Activated CD4-positive, CD25-positive, alpha-beta regulatory T cell treated with anti-CD3 and anti-CD28 coated beads, Interleukin-2, amount 50 U/mL, for 24 hours (primary cell): Measurements from ENCODE around the gene RRAGD.

Experiments used
- ATAC-seq, 2 donors: fragments of 150-1000 bp; cut with Tn5 transposase; one replicate each; pipeline ENCODE4 v1.10.0; 2021; ENCODE audit warnings: mild to moderate bottlenecking in 1 of 2, moderate library complexity in 1 of 2

The RRAGD gene

GRCh38 chr6:89371849-89372505 is 40.1 kb downstream of the RRAGD start:
- ATAC-seq, result peak; percentile 76 to 84

GRCh38 chr6:89368999-89369398 is 43.1 kb downstream of the RRAGD start:
- ATAC-seq, result no peak

GRCh38 chr6:89368107-89368506 is 44.0 kb downstream of the RRAGD start:
- no peak for ATAC-seq

- no peak for ATAC-seq
Measured at GRCh38 chr6:89364586-89364985, 47.5 kb downstream of the RRAGD start.

- ATAC-seq, result no peak
Measured at GRCh38 chr6:89361171-89361570, 50.9 kb downstream of the RRAGD start.

- ATAC-seq, result peak; percentile 79 to 89
Measured at GRCh38 chr6:89360415-89360999, 51.6 kb downstream of the RRAGD start.

- ATAC-seq, result no peak
Measured at GRCh38 chr6:89359561-89359960, 52.5 kb downstream of the RRAGD start.

GRCh38 chr6:89357390-89357789 is 54.7 kb downstream of the RRAGD start:
- no peak for ATAC-seq

GRCh38 chr6:89356642-89357170 is 55.4 kb downstream of the RRAGD start:
- no peak for ATAC-seq

- ATAC-seq, result no peak
Measured at GRCh38 chr6:89355511-89356194, 56.4 kb downstream of the RRAGD start.

GRCh38 chr6:89353702-89354392 is 58.2 kb downstream of the RRAGD start:
- no peak for ATAC-seq

- ATAC-seq, result no peak
Measured at GRCh38 chr6:89353118-89353556, 58.9 kb downstream of the RRAGD start.

- peak; percentile 84 to 87 for ATAC-seq
Measured at GRCh38 chr6:89352278-89353117, 59.6 kb downstream of the RRAGD start, which contains the start of gene UBE2J1. Gene UBE2J1 (minus strand): TSS chr6:89352722. CDS start chr6:89352569, 153 bp downstream.

GRCh38 chr6:89351671-89352277 is 60.3 kb downstream of the RRAGD start:
- ATAC-seq, result no peak

- no peak for ATAC-seq
Measured at GRCh38 chr6:89350281-89350966, 61.6 kb downstream of the RRAGD start.

GRCh38 chr6:89348372-89348771 is 63.7 kb downstream of the RRAGD start:
- no peak for ATAC-seq

GRCh38 chr6:89347825-89348224 is 64.2 kb downstream of the RRAGD start:
- no peak for ATAC-seq

- ATAC-seq, result no peak
Measured at GRCh38 chr6:89346433-89346832, 65.6 kb downstream of the RRAGD start.

GRCh38 chr6:89339565-89339964 is 72.5 kb downstream of the RRAGD start:
- ATAC-seq, result no peak

GRCh38 chr6:89335164-89335563 is 76.9 kb downstream of the RRAGD start:
- no peak for ATAC-seq

- ATAC-seq, result no peak
Measured at GRCh38 chr6:89330910-89331309, 81.2 kb downstream of the RRAGD start.
